Measurements from ENCODE around the gene AMDHD2. TPM values are rescaled to one million over a fixed set of nuclear protein-coding genes. Genes with fewer than 3 reads are reported as not detected.
A peak's percentile ranks its signal among the peaks of the same experiment; 100 is the strongest.

AMDHD2 gene
- total RNA-seq, 1 donor, result 94.8 TPM

DNA sequence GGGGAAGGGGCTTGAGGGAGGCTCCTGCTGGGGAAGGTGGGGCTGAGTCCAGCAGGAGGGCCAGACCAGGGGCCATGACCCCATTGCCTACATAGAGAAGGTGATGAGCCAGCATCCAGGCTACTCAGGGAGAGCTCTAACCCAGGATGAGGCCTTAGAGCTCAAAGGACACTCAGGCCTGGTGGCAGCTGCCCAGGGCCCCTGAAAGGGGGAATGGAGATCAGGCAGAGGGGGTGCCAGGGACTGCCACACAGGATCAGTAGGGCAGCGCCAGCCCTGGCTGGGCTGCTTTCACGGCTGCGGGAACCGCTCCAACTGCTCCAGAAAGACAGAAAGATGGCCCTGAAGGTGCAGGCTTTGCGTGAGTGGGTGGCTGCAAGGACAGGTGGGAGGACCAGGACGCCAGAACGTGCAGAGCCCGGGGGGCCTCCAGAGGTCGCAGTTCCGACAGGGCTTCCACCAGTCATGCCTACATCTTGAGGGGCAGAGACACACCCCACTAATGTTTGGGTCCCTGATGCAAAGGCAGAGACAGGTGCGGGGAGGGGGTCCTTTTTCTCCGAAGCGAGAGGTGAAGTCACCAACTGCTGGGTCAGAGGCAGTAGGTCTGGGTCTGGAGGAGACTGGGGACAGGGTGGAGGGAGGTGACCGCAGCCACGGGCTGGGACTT, 7.3 kb upstream of the AMDHD2 start:
- H3K4me2 ChIP-seq (ENCODE audit: insufficient read depth, low read length), result peak overlapping the region; percentile 77
- H3K4me3 ChIP-seq (ENCODE audit: insufficient read depth, low read length), result peak overlapping the region; percentile 98
- peak; percentile 12 for TF ChIP-seq CTCF (IDR thresholded peaks at IDR 0.05; ENCODE audit: extremely low read depth, low read depth, low read length)
- H3K79me2 ChIP-seq (ENCODE audit: insufficient read depth, low read length), result peaks cover 40% of the 10 kb centered on the region
- H3K27ac ChIP-seq (ENCODE audit: low read depth, low read length), result no peak overlapping the region
- no peaks in the 10 kb centered on the region for H3K9me3 ChIP-seq (ENCODE audit: low read depth, low read length)
- H3K4me1 ChIP-seq (ENCODE audit: insufficient read depth, low read length), result peaks cover 39% of the 10 kb centered on the region
- H3K36me3 ChIP-seq (ENCODE audit: insufficient read depth, low read length), result peaks cover 5% of the 10 kb centered on the region
- peak; percentile 83 for DNase-seq (ENCODE audit: insufficient read length, low spot score, missing footprints)
- H2AFZ ChIP-seq (ENCODE audit: low read length), result peak overlapping the region; percentile 68
- no peaks in the 10 kb centered on the region for H3K27me3 ChIP-seq (ENCODE audit: insufficient read depth, low read length)
- peaks cover 34% of the 10 kb centered on the region for H4K20me1 ChIP-seq (ENCODE audit: insufficient read depth, low read length)

DNA sequence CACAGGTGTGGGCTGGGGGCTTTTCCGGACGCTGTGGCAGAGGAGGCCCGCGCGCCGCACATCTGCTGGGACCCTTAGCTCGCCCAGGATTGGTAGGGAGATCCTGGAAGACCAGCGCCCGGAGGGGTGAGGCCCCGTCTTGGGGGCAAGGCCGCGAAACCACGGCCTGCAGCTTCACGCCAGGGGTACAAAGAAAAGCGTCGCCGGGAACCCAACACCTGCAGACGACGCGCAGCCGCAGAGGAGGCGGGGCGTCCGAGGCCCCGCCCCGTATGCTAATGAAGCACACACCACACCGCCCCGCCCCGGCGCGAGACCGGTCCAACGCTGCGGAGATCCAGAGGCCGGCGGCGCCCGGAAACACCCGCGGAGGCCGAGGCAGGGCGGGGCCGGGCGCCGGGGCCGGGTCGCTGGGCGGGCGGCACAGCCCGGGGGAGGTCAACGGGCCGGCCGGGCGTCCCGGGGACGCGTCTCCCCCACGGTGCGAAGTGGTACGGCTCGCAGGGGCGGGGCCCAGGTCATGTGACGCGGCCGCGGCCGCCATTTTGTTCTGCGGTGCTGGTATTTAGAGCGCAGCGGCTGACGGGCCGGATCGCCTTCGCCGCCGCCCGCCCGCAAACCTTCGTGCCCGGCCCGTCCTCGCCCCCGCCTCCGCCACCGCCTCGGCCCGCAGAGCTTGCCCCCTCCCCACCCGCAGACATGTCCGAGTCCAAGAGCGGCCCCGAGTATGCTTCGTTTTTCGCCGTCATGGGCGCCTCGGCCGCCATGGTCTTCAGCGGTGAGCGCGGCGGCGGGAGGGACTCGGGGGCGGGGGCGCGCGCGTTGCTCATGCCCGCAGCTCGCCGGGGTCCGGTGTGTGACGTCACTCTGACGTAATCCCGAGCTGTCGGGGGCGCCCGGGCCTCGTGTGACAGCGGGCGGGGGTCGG, 6.5 kb upstream of the AMDHD2 start, which contains the start of gene ATP6V0C:
TSS of gene ATP6V0C (plus strand) at position 548 of the 928 bp plus-strand sequence. CDS start at position 700, 152 bp downstream.
- Histone ChIP-seq H3K36me3 (ENCODE audit: insufficient read depth, low read length) (peaks cover 5% of the 10 kb centered on the region), H4K20me1 (ENCODE audit: insufficient read depth, low read length) (peaks cover 42% of the 10 kb centered on the region), H3K4me2 (ENCODE audit: insufficient read depth, low read length) (peak within 1 kb of the TSS; percentile 99), H3K4me1 (ENCODE audit: insufficient read depth, low read length) (peaks cover 41% of the 10 kb centered on the region), H3K4me3 (ENCODE audit: insufficient read depth, low read length) (peak within 1 kb of the TSS; percentile 98), H3K27me3 (ENCODE audit: insufficient read depth, low read length) (no peaks in the 10 kb centered on the region), H3K79me2 (ENCODE audit: insufficient read depth, low read length) (peaks cover 48% of the 10 kb centered on the region), H2AFZ (ENCODE audit: low read length) (peak within 1 kb of the TSS; percentile 68), H3K27ac (ENCODE audit: low read depth, low read length) (peak within 1 kb of the TSS; percentile 93), H3K9me3 (ENCODE audit: low read depth, low read length) (no peaks in the 10 kb centered on the region)
- TF ChIP-seq CTCF (IDR thresholded peaks at IDR 0.05; ENCODE audit: extremely low read depth, low read depth, low read length), result no peak
- DNase-seq (ENCODE audit: insufficient read length, low spot score, missing footprints), result peak; percentile 99

DNA sequence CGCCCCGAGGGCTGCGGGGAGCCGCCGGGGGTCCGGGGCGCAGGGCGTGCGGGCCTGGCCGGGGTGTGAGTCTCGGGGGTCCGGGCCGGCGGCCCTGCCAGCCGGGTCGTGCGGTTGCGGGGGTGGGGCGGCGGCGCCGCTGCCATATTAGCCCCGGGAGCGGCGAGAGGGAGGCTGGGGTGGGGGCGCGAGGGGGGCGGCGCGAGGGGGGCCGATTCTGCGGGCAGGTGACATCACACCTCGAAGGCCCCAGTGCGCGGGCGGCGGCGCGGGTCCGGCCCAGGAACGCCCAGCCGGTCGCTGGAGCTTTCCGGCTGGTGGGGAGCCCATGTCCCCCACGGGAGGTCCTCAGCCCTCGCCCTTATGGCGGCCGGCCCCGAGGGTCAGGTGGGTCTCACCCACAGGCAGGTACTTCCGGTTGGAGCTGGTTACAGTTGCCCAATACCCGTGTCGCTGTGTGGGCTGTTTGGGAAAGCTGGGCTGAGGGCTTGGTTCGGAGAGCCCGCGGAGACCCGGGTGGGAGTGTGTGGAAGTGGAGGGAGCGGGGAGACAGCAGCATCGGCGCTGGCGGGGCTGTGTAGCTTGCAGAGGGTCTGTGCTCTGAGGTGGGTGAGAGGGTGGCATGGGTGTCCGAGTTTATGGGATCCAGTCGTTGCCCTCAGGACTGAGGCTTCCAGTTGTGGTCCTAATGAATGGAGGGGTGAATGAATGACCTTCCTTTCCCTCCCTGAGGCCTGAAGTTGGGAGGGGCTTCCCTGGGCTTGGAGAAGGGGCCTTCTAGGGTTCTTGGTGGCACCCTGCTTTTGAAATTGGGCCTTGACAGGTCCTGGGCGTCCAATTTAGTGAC, 5.6 kb upstream of the AMDHD2 start:
- H3K9me3 ChIP-seq (ENCODE audit: low read depth, low read length), result no peaks in the 10 kb centered on the region
- peak overlapping the region; percentile 99 for H3K4me2 ChIP-seq (ENCODE audit: insufficient read depth, low read length)
- H2AFZ ChIP-seq (ENCODE audit: low read length), result no peak overlapping the region
- H3K27me3 ChIP-seq (ENCODE audit: insufficient read depth, low read length), result no peaks in the 10 kb centered on the region
- no peak for TF ChIP-seq CTCF (IDR thresholded peaks at IDR 0.05; ENCODE audit: extremely low read depth, low read depth, low read length)
- H3K27ac ChIP-seq (ENCODE audit: low read depth, low read length), result peak overlapping the region; percentile 93
- H3K36me3 ChIP-seq (ENCODE audit: insufficient read depth, low read length), result peaks cover 9% of the 10 kb centered on the region
- H4K20me1 ChIP-seq (ENCODE audit: insufficient read depth, low read length), result peaks cover 51% of the 10 kb centered on the region
- H3K4me1 ChIP-seq (ENCODE audit: insufficient read depth, low read length), result peaks cover 43% of the 10 kb centered on the region
- peak overlapping the region; percentile 98 for H3K4me3 ChIP-seq (ENCODE audit: insufficient read depth, low read length)
- H3K79me2 ChIP-seq (ENCODE audit: insufficient read depth, low read length), result peaks cover 57% of the 10 kb centered on the region
- DNase-seq (ENCODE audit: insufficient read length, low spot score, missing footprints), result peak; percentile 92

All from osteoblast (primary cell).